Tibial artery (tissue), 4 donors: Measurements from ENCODE around the gene TOMM40L.

ENCODE experiments used
- DNase-seq, 2 donors: peaks; one replicate each; pipeline ENCODE4 v3.0.0-alpha.2; 2019
- H3K27ac ChIP-seq, 2 donors: fragments of 200-600 bp; sonication (generic) in 1 of 2; 1 replicate in 1 of 2; 2 replicates in 1 of 2; pipeline ENCODE4 v1.5.1; 2018 to 2019; ENCODE audit warnings: mild to moderate bottlenecking in 1 of 2
- H3K27me3 ChIP-seq, 2 donors: fragments of 200-600 bp; sonication (generic) in 1 of 2; one replicate each; pipeline versions ENCODE4 v1.5.1 to v1.6.0; 2016 to 2019
- H3K36me3 ChIP-seq, 3 donors: fragments of 200-600 bp; sonication (generic) in 2 of 3; one replicate each; pipeline ENCODE4 v1.5.1; 2016 to 2019; ENCODE audit warnings: mild to moderate bottlenecking in 2 of 3
- H3K4me1 ChIP-seq, 4 donors: fragments of 200-600 bp; sonication (generic) in 2 of 4; 1 replicate in 3 of 4; 2 replicates in 1 of 4; pipeline ENCODE4 v1.5.1; 2016 to 2019
- H3K4me3 ChIP-seq, 2 donors: fragments of 200-600 bp; sonication (generic) in 1 of 2; 1 replicate in 1 of 2; 2 replicates in 1 of 2; pipeline ENCODE4 v1.5.1; 2018 to 2019; ENCODE audit warnings: mild to moderate bottlenecking in 2 of 2
- H3K9me3 ChIP-seq, 3 donors: fragments of 200-600 bp; sonication (generic) in 1 of 3; one replicate each; pipeline ENCODE4 v1.5.1; 2016 to 2019
- CTCF ChIP-seq, 2 experiments: fragments of 200-600 bp in 1 of 2; fragments of 450-650 bp in 1 of 2; IDR thresholded peaks; one replicate each; pipeline ENCODE4 v1.5.1; 2017 to 2019; ENCODE audit warnings: antibody characterized with exemption in 2 of 2, mild to moderate bottlenecking in 1 of 2, moderate library complexity in 1 of 2
- intact Hi-C: fragments of 100-400 bp; cut with DNase I; formaldehyde crosslinking; loops from one replicate; pipeline ENCODE4 v1.15.0; 2023; ENCODE audit warnings: low total_unique reads

TOMM40L gene

GRCh38 chr1:161188381-161188780, 37.5 kb upstream of the TOMM40L start:
- no peaks in the 10 kb centered on the region for H3K9me3 ChIP-seq
- no peak overlapping the region for H3K27ac ChIP-seq
- no peak overlapping the region for H3K4me3 ChIP-seq
- H3K27me3 ChIP-seq, result no peaks in the 10 kb centered on the region
- intact Hi-C loops, result no loop called here
- peaks cover 0 to 13% (median 7%) of the 10 kb centered on the region in 3 donors for H3K36me3 ChIP-seq
- peaks cover 0 to 13% (median 6%) of the 10 kb centered on the region in 4 donors for H3K4me1 ChIP-seq
- peak in 1 of 2 donors; percentile 4 for DNase-seq
- no peak for TF ChIP-seq CTCF (IDR thresholded peaks at IDR 0.05)

DNA sequence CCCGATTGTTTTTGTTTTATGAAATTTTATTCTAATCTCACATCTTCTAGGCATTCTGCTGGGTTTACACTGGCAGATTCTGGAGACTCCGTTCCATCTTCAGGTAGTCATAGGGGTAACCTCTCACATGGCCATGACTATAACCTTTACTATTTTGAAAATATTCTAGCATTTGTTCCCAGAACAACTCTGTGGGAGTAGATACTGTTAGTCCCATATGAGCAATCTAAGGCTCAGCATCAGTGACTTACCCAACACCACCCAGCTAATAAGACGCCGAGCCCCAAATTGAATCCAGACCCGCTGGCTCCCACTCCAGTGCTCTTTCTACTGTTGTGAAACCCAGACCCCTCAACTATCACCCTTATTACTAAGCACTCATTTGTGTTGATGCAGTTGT, 36.8 kb upstream of the TOMM40L start:
- intact Hi-C loops, result no loop called here
- no peaks in the 10 kb centered on the region for H3K27me3 ChIP-seq
- H3K27ac ChIP-seq, result no peak overlapping the region
- peaks cover 0 to 13% (median 6%) of the 10 kb centered on the region in 4 donors for H3K4me1 ChIP-seq
- TF ChIP-seq CTCF (IDR thresholded peaks at IDR 0.05), result no peak
- no peaks in the 10 kb centered on the region for H3K9me3 ChIP-seq
- peak in 1 of 2 donors; percentile 15 for DNase-seq
- peaks cover 0 to 13% (median 7%) of the 10 kb centered on the region in 3 donors for H3K36me3 ChIP-seq
- no peak overlapping the region for H3K4me3 ChIP-seq

- DNase-seq, result peak in 1 of 2 donors; percentile 65
- H3K4me3 ChIP-seq, result no peak overlapping the region
- peaks cover 0 to 13% (median 7%) of the 10 kb centered on the region in 3 donors for H3K36me3 ChIP-seq
- H3K4me1 ChIP-seq, result peaks cover 0 to 3% (median 0%) of the 10 kb centered on the region in 4 donors
- intact Hi-C loops, result no loop called here
- H3K27ac ChIP-seq, result no peak overlapping the region
- peaks cover 0 to 5% of the 10 kb centered on the region in 2 donors for H3K27me3 ChIP-seq
- no peak for TF ChIP-seq CTCF (IDR thresholded peaks at IDR 0.05)
- no peaks in the 10 kb centered on the region for H3K9me3 ChIP-seq
Measured at GRCh38 chr1:161190962-161191521, 34.8 kb upstream of the TOMM40L start.

DNA sequence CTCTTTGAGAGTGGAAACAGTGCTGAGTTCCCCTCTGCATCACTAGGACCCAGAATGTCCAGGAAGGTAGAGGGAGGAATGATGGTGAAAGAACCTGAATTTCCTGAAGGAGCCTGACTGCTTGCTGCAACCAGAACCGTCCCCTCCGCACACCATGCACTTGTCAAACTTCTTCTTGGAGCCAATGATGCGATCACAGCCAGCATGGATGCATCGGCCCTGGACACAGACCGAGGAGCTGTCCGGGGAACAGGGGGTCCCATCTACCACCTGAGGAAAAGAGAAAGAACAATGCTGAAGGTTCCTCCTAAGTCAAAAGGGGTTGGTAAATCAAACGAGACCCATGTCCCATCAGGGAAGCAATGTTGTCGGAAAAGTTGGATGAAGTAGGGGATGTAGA, 33.9 kb upstream of the TOMM40L start:
- Histone ChIP-seq H3K27ac (no peak overlapping the region), H3K36me3 (peaks cover 0 to 13% (median 7%) of the 10 kb centered on the region in 3 donors), H3K9me3 (no peaks in the 10 kb centered on the region), H3K4me3 (no peak overlapping the region), H3K27me3 (peaks cover 0 to 14% of the 10 kb centered on the region in 2 donors), H3K4me1 (peaks cover 0 to 6% (median 0%) of the 10 kb centered on the region in 4 donors)
- TF ChIP-seq CTCF (IDR thresholded peaks at IDR 0.05), result no peak
- DNase-seq, result peak in 1 of 2 donors; percentile 43
- intact Hi-C loops, result no loop called here

DNA sequence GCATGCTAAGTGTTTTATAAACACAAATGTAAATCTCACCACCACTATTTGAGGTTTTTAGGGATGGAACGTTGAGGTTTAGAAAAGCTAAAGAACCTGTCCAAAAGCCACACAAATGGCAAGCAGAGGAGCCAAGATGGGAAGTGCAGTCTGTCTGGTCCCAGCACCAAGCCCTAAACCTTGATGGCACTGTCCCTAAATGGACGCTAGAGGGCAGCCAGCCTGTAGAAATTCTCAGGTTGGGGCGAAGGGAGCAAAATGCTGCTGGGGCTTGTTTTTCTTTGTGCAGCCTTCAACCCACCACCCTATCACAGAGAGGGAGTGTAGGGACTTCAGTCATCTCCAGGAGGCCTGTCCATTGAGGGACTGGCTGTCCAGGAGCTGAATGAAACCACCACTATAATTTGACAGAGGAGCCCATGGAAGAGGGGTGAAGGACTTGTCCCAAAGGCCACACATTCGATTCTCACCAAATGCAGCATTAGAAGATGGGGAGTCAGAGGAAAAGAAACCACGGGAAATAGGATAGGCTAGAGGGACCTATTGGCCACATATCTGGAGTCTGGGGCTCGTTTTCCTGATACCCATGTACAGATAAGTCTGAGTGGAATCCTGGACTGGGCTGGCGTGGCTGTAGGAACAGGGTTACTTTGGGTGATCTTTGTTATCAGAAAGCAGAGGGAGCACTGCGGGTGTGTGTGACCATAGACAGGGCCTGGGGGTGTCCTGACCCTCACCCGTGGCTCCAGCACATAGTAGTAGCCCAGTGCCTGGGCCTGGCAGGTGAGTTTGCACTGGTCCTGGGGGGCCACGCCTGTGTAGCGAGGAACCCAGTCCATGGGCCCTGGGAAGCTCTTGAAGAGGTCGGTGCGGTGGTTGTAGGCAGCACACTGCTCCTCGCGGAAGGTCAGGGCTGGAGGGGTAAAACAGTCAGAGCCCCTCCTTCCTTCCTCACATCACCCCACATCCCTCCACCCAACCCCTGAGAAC, 33.1 kb upstream of the TOMM40L start:
- TF ChIP-seq CTCF (IDR thresholded peaks at IDR 0.05), result peak; percentile 75 to 81
- Histone ChIP-seq H3K4me1 (peaks cover 0 to 14% (median 5%) of the 10 kb centered on the region in 4 donors), H3K27ac (no peak overlapping the region), H3K36me3 (peaks cover 0 to 13% (median 7%) of the 10 kb centered on the region in 3 donors), H3K9me3 (no peaks in the 10 kb centered on the region), H3K4me3 (no peak overlapping the region), H3K27me3 (peaks cover 0 to 18% of the 10 kb centered on the region in 2 donors)
- DNase-seq, result peak; percentile 66 to 70
- intact Hi-C loops, result no loop called here
